ENCODE data around the gene TOPBP1. TPM values are rescaled to one million over a fixed set of nuclear protein-coding genes. Genes with fewer than 3 reads are reported as not detected.
A peak's percentile ranks its signal among the peaks of the same experiment; 100 is the strongest.
"Not testable (repeated sequence)": the region's sequence is repeated elsewhere in the genome, so short reads cannot be mapped to it uniquely, and the experiment has no call there.

TOPBP1 gene
- total and polyA plus RNA-seq, 9 of the 15 experiments (the other 6 are each of a cell fraction or from before 2014, with no cell fraction given): 16.6 to 77.6 (median 58.2) TPM

GRCh38 chr3:133561679-133562078, 100.1 kb downstream of the TOPBP1 start:
- intact Hi-C loops (cut with micrococcal nuclease) (no loop called here), in situ Hi-C loops (cut with MboI) (no loop called here)
- TF ChIP-seq SMARCB1 (IDR thresholded peaks at IDR 0.05; ENCODE audit: insufficient read length, low read depth) (no peak), SNAPC5 (CRISPR knock-in tag; IDR thresholded peaks at IDR 0.05) (no peak)
- Histone ChIP-seq H3K9ac (ENCODE audit: insufficient read depth in 1 of 2, low read depth in 2 of 2, low read length in 2 of 2) (no peak overlapping the region), H3K9me1 (ENCODE audit: control insufficient read depth, insufficient read depth, low read length) (no peaks in the 10 kb centered on the region), H3K79me2 (ENCODE audit: control insufficient read depth, insufficient read depth, low read length) (no peaks in the 10 kb centered on the region), H3K4me2 (ENCODE audit: insufficient read depth, low read length) (no peak overlapping the region), H3K4me1 (replicated peaks in 1 of 2; ENCODE audit: control insufficient read depth in 2 of 2, insufficient read depth in 2 of 2, low read length in 2 of 2) (no peaks in the 10 kb centered on the region; a peak in 1 of 5 replicates), H3K27ac (ENCODE audit: extremely low read depth, low read depth, low read length) (no peak overlapping the region), H3K27me3 (ENCODE audit: control insufficient read depth in 2 of 2, insufficient read depth in 2 of 2, low read length in 2 of 2) (peaks cover 0 to 8% of the 10 kb centered on the region in 2 experiments; a peak in 2 of 5 replicates), H3K36me3 (ENCODE audit: control insufficient read depth, insufficient read depth, low read length) (no peaks in the 10 kb centered on the region), H3K9me3 (replicated peaks; ENCODE audit: control insufficient read depth, insufficient read depth, low read depth, low read length) (no peaks in the 10 kb centered on the region), H2AFZ (ENCODE audit: low read depth, low read length) (no peak overlapping the region), H3K4me3 (no peak overlapping the region), H4K20me1 (replicated peaks; ENCODE audit: control insufficient read depth, insufficient read depth, low read length) (no peaks in the 10 kb centered on the region)
- ChIA-PET CTCF (ENCODE audit: low intra/inter-chr PET ratio) (no interaction called here), POLR2A (no interaction called here)
- no TSS peak for BruUV-seq (replicated peaks)
- no peak for ATAC-seq
- DNase-seq (ENCODE audit: extremely low read depth in 1 of 4, low spot score in 3 of 4): no peak
- 7% methylated on average over 2 of the region's 2 CpGs for WGBS (ENCODE audit: insufficient coverage, low coverage, missing lambda C conversion rate)
- no peak for FAIRE-seq

- H3K79me2 ChIP-seq (ENCODE audit: control insufficient read depth, insufficient read depth, low read length); in situ Hi-C loops (cut with MboI): not testable (repeated sequence)
These were observed 110.2 kb downstream of the TOPBP1 start for GRCh38 chr3:133551589-133551988.

More at GRCh38 chr3:133551589-133551988, 110.2 kb downstream of the TOPBP1 start:
- H2AFZ ChIP-seq (ENCODE audit: low read depth, low read length): 0 out of 2 replicates have a peak overlapping the region, but pooled peaks have one; percentile 62
- H3K9ac ChIP-seq (ENCODE audit: insufficient read depth in 1 of 2, low read depth in 2 of 2, low read length in 2 of 2); POLR2A ChIA-PET; H3K36me3 ChIP-seq (ENCODE audit: control insufficient read depth, insufficient read depth, low read length); H4K20me1 ChIP-seq (replicated peaks; ENCODE audit: control insufficient read depth, insufficient read depth, low read length); H3K9me1 ChIP-seq (ENCODE audit: control insufficient read depth, insufficient read depth, low read length); H3K4me1 ChIP-seq (replicated peaks in 1 of 2; ENCODE audit: control insufficient read depth in 2 of 2, insufficient read depth in 2 of 2, low read length in 2 of 2); DNase-seq (ENCODE audit: extremely low read depth in 1 of 4, low spot score in 3 of 4); H3K27ac ChIP-seq (ENCODE audit: extremely low read depth, low read depth, low read length); BruUV-seq (replicated peaks); H3K27me3 ChIP-seq (ENCODE audit: control insufficient read depth in 2 of 2, insufficient read depth in 2 of 2, low read length in 2 of 2); FAIRE-seq; H3K9me3 ChIP-seq (replicated peaks; ENCODE audit: control insufficient read depth, insufficient read depth, low read depth, low read length); CTCF ChIA-PET (ENCODE audit: low intra/inter-chr PET ratio); ATAC-seq; H3K4me3 ChIP-seq; H3K4me2 ChIP-seq (ENCODE audit: insufficient read depth, low read length); intact Hi-C loops (cut with micrococcal nuclease): not testable (repeated sequence)
- 80% methylated on average over 4 of the region's 14 CpGs for WGBS (ENCODE audit: insufficient coverage, low coverage, missing lambda C conversion rate)
- 0 out of 2 replicates have a peak, but pooled peaks have one; percentile 5 for TF ChIP-seq EGR1 (conservative IDR thresholded peaks at IDR 0.05)

Small RNA genes within 50 kb of the gene (small RNA-seq; reads per million reads assigned to genes)
- gene RF00438 (not detected), gene RNA5SP140 (0.11 reads per million), gene RNU6-678P (not detected)

Other genes with a start within 250 kb of the TOPBP1 start
- 78.4 and 82.3 TPM in 2 replicates for gene CDV3, start 88.3 kb downstream of the TOPBP1 start, total RNA-seq (2014; rRNA removed)
- 116 and 133 TPM in 2 replicates for gene CDV3, start 88.3 kb downstream of the TOPBP1 start, total RNA-seq (2014; rRNA removed; fragmentation: Illumina TruSeq; extraction: Trizol)
- gene CDV3, start 88.3 kb downstream of the TOPBP1 start, total RNA-seq (2015; rRNA removed; fragmentation: Illumina TruSeq; extraction: Trizol): 120 and 128 TPM in 2 replicates
- 121 and 123 TPM in 2 replicates for gene CDV3, start 88.3 kb downstream of the TOPBP1 start, total RNA-seq (2021)
- 68.6 and 75.1 TPM in 2 replicates for gene CDV3, start 88.3 kb downstream of the TOPBP1 start, polyA plus RNA-seq (2011; rRNA removed)
- 112 and 120 TPM in 2 replicates for gene CDV3, start 88.3 kb downstream of the TOPBP1 start, polyA plus RNA-seq (2014; fragmentation: Illumina TruSeq; extraction: Trizol)
- gene CDV3, start 88.3 kb downstream of the TOPBP1 start, polyA plus RNA-seq (2014; fragmentation: Nextera tagmentation; extraction: Ambion mirVana): 100 to 1,000 TPM in 1 of 2 experiments, 10 to 100 TPM in 1; 72.3 to 273 TPM
- gene CDV3, start 88.3 kb downstream of the TOPBP1 start, polyA plus RNA-seq (2014; rRNA removed): 83.4 and 86.2 TPM in 2 replicates
- 0.09 and 2.6 TPM in 2 replicates for gene TF, start 84.5 kb upstream of the TOPBP1 start, total RNA-seq (2014; rRNA removed)
- gene TF, start 84.5 kb upstream of the TOPBP1 start, total RNA-seq (2014; rRNA removed; fragmentation: Illumina TruSeq; extraction: Trizol): 2.0 and 2.8 TPM in 2 replicates
- 0.51 TPM in 1 of 2 replicates, not detected in the other for gene TF, start 84.5 kb upstream of the TOPBP1 start, total RNA-seq (2015; rRNA removed; fragmentation: Illumina TruSeq; extraction: Trizol)
- 9.2 and 11.1 TPM in 2 replicates for gene TF, start 84.5 kb upstream of the TOPBP1 start, total RNA-seq (2021)
- gene TF, start 84.5 kb upstream of the TOPBP1 start, polyA plus RNA-seq (2011; rRNA removed): 1.1 and 1.5 TPM in 2 replicates
- gene TF, start 84.5 kb upstream of the TOPBP1 start, polyA plus RNA-seq (2014; fragmentation: Illumina TruSeq; extraction: Trizol): 2.6 and 3.1 TPM in 2 replicates
- 1 to 10 TPM; 3.1 to 6.7 TPM for gene TF, start 84.5 kb upstream of the TOPBP1 start, polyA plus RNA-seq (2014; fragmentation: Nextera tagmentation; extraction: Ambion mirVana)
- 3.5 and 3.9 TPM in 2 replicates for gene TF, start 84.5 kb upstream of the TOPBP1 start, polyA plus RNA-seq (2014; rRNA removed)
- 37.7 and 41.9 TPM in 2 replicates for gene SRPRB, start 143.9 kb upstream of the TOPBP1 start, total RNA-seq (2014; rRNA removed)
- 59.5 and 64.5 TPM in 2 replicates for gene SRPRB, start 143.9 kb upstream of the TOPBP1 start, total RNA-seq (2014; rRNA removed; fragmentation: Illumina TruSeq; extraction: Trizol)
- gene SRPRB, start 143.9 kb upstream of the TOPBP1 start, total RNA-seq (2015; rRNA removed; fragmentation: Illumina TruSeq; extraction: Trizol): 37.2 and 41.4 TPM in 2 replicates
- 57.3 and 60.9 TPM in 2 replicates for gene SRPRB, start 143.9 kb upstream of the TOPBP1 start, total RNA-seq (2021)
- gene SRPRB, start 143.9 kb upstream of the TOPBP1 start, polyA plus RNA-seq (2011; rRNA removed): 48.6 and 66.0 TPM in 2 replicates
- gene SRPRB, start 143.9 kb upstream of the TOPBP1 start, polyA plus RNA-seq (2014; fragmentation: Illumina TruSeq; extraction: Trizol): 43.8 and 51.1 TPM in 2 replicates
- 10 to 100 TPM; 29.5 to 37.5 TPM for gene SRPRB, start 143.9 kb upstream of the TOPBP1 start, polyA plus RNA-seq (2014; fragmentation: Nextera tagmentation; extraction: Ambion mirVana)
- gene SRPRB, start 143.9 kb upstream of the TOPBP1 start, polyA plus RNA-seq (2014; rRNA removed): 37.2 and 48.4 TPM in 2 replicates
- gene RAB6B, start 233.9 kb upstream of the TOPBP1 start, total RNA-seq (2014; rRNA removed): 0.82 and 0.98 TPM in 2 replicates
- gene RAB6B, start 233.9 kb upstream of the TOPBP1 start, total RNA-seq (2014; rRNA removed; fragmentation: Illumina TruSeq; extraction: Trizol): 1.5 and 1.7 TPM in 2 replicates
- gene RAB6B, start 233.9 kb upstream of the TOPBP1 start, total RNA-seq (2015; rRNA removed; fragmentation: Illumina TruSeq; extraction: Trizol): 0.69 and 1.4 TPM in 2 replicates
- gene RAB6B, start 233.9 kb upstream of the TOPBP1 start, total RNA-seq (2021): 9.8 and 11.4 TPM in 2 replicates
- gene RAB6B, start 233.9 kb upstream of the TOPBP1 start, polyA plus RNA-seq (2011; rRNA removed): 11.3 and 18.1 TPM in 2 replicates
- 5.2 and 6.3 TPM in 2 replicates for gene RAB6B, start 233.9 kb upstream of the TOPBP1 start, polyA plus RNA-seq (2014; fragmentation: Illumina TruSeq; extraction: Trizol)
- gene RAB6B, start 233.9 kb upstream of the TOPBP1 start, polyA plus RNA-seq (2014; fragmentation: Nextera tagmentation; extraction: Ambion mirVana): under 1 TPM; 0.60 to 0.97 TPM
- 3.0 and 6.7 TPM in 2 replicates for gene RAB6B, start 233.9 kb upstream of the TOPBP1 start, polyA plus RNA-seq (2014; rRNA removed)